ENCODE data around the gene DUOX1.
A peak's percentile ranks its signal among the peaks of the same experiment; 100 is the strongest.
"Not testable (repeated sequence)": the region's sequence is repeated elsewhere in the genome, so short reads cannot be mapped to it uniquely, and the experiment has no call there.

Gene DUOX1

DNA sequence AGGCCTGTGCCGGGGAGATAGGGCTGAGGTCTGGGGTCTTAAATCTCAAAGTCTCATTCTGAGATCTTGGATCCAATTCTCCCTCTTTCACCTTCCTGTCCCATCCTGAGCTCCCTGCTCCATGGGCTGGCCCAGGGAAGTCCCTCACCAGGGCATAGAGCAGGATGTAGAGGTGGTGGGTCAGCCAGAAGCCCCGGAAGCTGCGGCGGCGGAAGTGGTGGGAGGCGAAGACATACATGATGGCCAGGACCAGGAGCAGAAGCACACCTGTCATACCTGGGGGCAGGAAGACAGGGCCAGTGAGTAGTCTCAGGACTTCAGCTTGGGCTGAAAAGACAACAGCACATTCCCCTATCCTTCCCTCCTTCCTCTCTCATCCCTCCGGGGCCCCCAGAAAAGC, 32.3 kb upstream of the DUOX1 start:
- DNase-seq (ENCODE audit: low spot score), result no peak
- Mint-ChIP-seq H3K27ac (no peak overlapping the region), H3K4me3 (no peak overlapping the region), H3K4me1 (ENCODE audit: low read depth) (no peaks in the 10 kb centered on the region), H3K9me3 (no peaks in the 10 kb centered on the region), H3K27me3 (ENCODE audit: low read depth) (no peaks in the 10 kb centered on the region), H3K36me3 (ENCODE audit: low read depth) (no peaks in the 10 kb centered on the region)

DNA sequence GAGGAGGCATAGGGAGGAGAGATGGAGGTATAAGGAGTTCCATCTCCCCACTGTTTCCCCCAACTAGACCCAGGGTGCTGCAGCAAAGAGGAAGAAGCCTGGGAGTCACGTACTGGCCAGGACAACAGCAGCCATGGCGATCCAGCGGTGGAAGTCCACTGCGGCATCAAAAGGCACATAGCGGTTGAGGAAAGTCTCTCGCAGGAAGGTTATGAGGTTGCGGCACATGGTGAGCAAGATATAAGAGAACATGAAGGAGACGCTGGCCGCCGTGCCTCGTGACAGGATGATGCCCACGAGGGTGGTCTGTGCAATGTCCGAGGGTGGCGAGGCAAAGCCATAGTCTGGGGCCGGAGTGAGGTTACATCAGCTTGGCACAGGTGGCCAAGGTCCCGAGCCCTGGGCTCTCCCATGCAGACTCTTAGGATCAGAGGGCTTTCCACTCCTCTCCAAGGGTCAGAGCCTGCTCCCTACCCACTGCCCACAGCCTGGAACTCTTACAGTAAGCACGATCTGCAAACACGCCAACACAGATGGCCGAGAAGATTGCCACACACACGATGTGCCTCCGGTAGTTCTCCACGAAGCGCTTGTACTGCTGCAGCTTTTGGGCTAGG, 30.1 kb upstream of the DUOX1 start:
- no peak overlapping the region for H3K4me3 Mint-ChIP-seq
- DNase-seq (ENCODE audit: low spot score), result no peak
- no peak overlapping the region for H3K27ac Mint-ChIP-seq
- H3K36me3 Mint-ChIP-seq (ENCODE audit: low read depth), result no peaks in the 10 kb centered on the region
- H3K4me1 Mint-ChIP-seq (ENCODE audit: low read depth), result no peaks in the 10 kb centered on the region
- no peaks in the 10 kb centered on the region for H3K27me3 Mint-ChIP-seq (ENCODE audit: low read depth)
- no peaks in the 10 kb centered on the region for H3K9me3 Mint-ChIP-seq

DNA sequence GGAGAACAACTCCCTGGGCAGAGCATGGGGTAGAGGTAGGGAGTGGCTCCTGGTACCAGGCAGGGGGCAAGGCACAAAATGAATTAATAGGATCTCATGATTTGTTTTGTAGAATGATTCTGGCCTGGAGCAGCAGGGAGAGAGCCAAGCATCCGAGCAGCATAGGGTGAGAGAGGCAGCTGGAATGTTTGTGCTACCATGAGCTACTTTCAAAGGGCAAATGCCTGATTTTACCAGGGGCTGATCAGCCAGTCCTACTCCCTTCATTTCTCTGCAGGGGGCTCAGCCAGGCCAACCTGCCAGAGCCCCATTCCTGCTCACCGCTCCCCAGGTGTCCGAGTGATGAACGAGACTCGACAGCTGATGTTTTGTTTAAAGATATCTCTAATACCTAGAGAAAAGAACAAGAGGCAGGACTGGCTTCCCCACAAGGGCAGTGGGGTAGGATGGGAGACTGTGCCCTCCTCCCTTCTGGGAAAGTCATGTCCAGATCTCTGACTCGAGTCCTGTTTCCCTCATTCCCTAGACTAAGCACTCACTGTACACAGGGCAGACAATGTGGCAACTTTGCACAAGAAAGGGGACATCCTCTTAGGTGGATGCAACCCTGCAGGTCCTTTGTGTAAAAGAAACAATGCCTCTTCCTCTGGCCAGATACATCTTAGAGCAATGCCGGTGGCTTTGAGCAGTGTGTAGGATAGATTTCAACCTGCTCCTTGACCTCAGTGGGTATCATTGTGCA, 28.7 kb upstream of the DUOX1 start:
- Mint-ChIP-seq H3K36me3 (ENCODE audit: low read depth) (no peaks in the 10 kb centered on the region), H3K4me3 (no peak overlapping the region), H3K4me1 (ENCODE audit: low read depth) (no peaks in the 10 kb centered on the region), H3K27ac (no peak overlapping the region), H3K27me3 (ENCODE audit: low read depth) (peaks cover 5% of the 10 kb centered on the region), H3K9me3 (no peaks in the 10 kb centered on the region)
- no peak for DNase-seq (ENCODE audit: low spot score)

DNA sequence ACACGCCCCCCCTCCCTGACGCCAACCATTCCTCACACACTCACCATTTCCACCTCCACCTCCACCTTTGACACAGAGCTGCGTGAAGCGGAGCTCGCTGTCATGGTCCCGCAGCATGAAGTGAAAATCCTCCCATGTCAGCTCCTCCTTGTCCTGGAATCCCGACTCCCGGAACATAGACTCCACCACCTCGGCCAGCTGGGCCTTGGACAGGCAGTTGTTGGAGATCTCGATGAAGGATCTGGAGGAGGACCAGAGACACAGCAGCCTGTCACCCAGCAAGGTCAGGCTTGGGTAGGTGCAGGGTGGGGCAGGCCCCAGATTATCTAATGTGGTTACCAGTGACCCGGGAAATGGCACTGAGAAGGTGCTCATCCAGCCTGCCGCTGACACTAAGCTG, 28.0 kb upstream of the DUOX1 start:
- H3K4me3 Mint-ChIP-seq, result no peak overlapping the region
- H3K36me3 Mint-ChIP-seq (ENCODE audit: low read depth), result no peaks in the 10 kb centered on the region
- DNase-seq (ENCODE audit: low spot score), result no peak
- H3K9me3 Mint-ChIP-seq, result no peaks in the 10 kb centered on the region
- H3K27me3 Mint-ChIP-seq (ENCODE audit: low read depth), result peaks cover 5% of the 10 kb centered on the region
- H3K27ac Mint-ChIP-seq, result no peak overlapping the region
- no peaks in the 10 kb centered on the region for H3K4me1 Mint-ChIP-seq (ENCODE audit: low read depth)

DNA sequence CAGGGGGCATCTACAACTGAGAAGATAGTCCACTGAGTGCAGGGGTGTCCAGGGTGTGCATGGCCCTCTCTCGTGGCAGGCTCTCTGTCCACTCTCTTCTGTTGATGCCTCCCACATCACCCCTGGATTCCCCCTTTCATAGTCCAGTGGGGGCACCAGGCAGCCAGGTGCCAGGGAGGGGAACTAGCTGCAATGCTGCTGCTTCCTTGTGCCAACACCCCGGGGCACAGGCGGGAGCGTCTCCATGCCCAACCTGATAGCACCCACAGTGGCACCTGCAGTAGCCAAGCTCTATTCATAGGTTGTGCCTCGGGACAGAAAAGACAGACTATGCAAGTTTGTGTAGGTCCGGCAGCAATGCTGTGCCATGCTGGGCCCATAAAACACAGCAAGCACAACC, 27.6 kb upstream of the DUOX1 start:
- Mint-ChIP-seq H3K4me1 (ENCODE audit: low read depth) (no peaks in the 10 kb centered on the region), H3K4me3 (no peak overlapping the region), H3K36me3 (ENCODE audit: low read depth) (no peaks in the 10 kb centered on the region), H3K27ac (no peak overlapping the region), H3K27me3 (ENCODE audit: low read depth) (peaks cover 5% of the 10 kb centered on the region), H3K9me3 (no peaks in the 10 kb centered on the region)
- DNase-seq (ENCODE audit: low spot score), result no peak

- not testable (repeated sequence) for H3K27ac Mint-ChIP-seq; H3K27me3 Mint-ChIP-seq (ENCODE audit: low read depth); DNase-seq (ENCODE audit: low spot score); H3K9me3 Mint-ChIP-seq; H3K4me1 Mint-ChIP-seq (ENCODE audit: low read depth); H3K36me3 Mint-ChIP-seq (ENCODE audit: low read depth); H3K4me3 Mint-ChIP-seq
Measured at GRCh38 chr15:45104170-45104569, 25.6 kb upstream of the DUOX1 start.

DNA sequence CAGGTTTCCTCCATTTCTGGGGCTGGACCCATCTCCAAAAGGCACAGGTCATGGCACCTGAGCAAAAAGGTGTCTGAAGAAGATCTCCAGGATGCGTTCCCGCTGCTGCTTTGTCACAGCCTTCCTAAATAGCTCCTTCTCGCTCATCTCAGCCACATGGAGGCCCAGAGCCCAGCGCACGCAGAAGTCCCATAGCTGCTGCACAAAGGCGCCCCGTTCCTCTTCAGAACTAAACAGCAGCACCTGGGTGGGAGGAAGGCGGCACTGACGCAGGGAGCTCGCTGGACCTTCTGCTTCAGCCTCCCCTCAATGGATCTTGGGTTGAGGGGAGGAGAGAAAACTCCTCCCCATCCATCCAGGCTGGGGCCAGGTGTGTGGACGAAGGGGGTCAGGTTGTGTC, 24.2 kb upstream of the DUOX1 start:
- no peak for DNase-seq (ENCODE audit: low spot score)
- Mint-ChIP-seq H3K4me1 (ENCODE audit: low read depth) (no peaks in the 10 kb centered on the region), H3K9me3 (no peaks in the 10 kb centered on the region), H3K36me3 (ENCODE audit: low read depth) (no peaks in the 10 kb centered on the region), H3K27ac (no peak overlapping the region), H3K4me3 (no peak overlapping the region), H3K27me3 (ENCODE audit: low read depth) (peaks cover 22% of the 10 kb centered on the region)

- no peak overlapping the region for H3K27ac Mint-ChIP-seq
- no peaks in the 10 kb centered on the region for H3K36me3 Mint-ChIP-seq (ENCODE audit: low read depth)
- H3K27me3 Mint-ChIP-seq (ENCODE audit: low read depth), result peaks cover 24% of the 10 kb centered on the region
- H3K9me3 Mint-ChIP-seq, result no peaks in the 10 kb centered on the region
- no peak overlapping the region for H3K4me3 Mint-ChIP-seq
- DNase-seq (ENCODE audit: low spot score), result no peak
- H3K4me1 Mint-ChIP-seq (ENCODE audit: low read depth), result no peaks in the 10 kb centered on the region
Measured at GRCh38 chr15:45106002-45106790, 23.6 kb upstream of the DUOX1 start.

GRCh38 chr15:45107941-45108630, 21.7 kb upstream of the DUOX1 start:
- Mint-ChIP-seq H3K9me3 (no peaks in the 10 kb centered on the region), H3K4me1 (ENCODE audit: low read depth) (peaks cover 4% of the 10 kb centered on the region), H3K27me3 (ENCODE audit: low read depth) (peaks cover 38% of the 10 kb centered on the region), H3K27ac (no peak overlapping the region), H3K36me3 (ENCODE audit: low read depth) (peaks cover 3% of the 10 kb centered on the region), H3K4me3 (no peak overlapping the region)
- no peak for DNase-seq (ENCODE audit: low spot score)

GRCh38 chr15:45110256-45110820, 19.5 kb upstream of the DUOX1 start:
- Mint-ChIP-seq H3K9me3 (no peaks in the 10 kb centered on the region), H3K36me3 (ENCODE audit: low read depth) (peaks cover 3% of the 10 kb centered on the region), H3K27me3 (ENCODE audit: low read depth) (peaks cover 56% of the 10 kb centered on the region), H3K27ac (no peak overlapping the region), H3K4me3 (no peak overlapping the region), H3K4me1 (ENCODE audit: low read depth) (peaks cover 4% of the 10 kb centered on the region)
- DNase-seq (ENCODE audit: low spot score), result no peak

GRCh38 chr15:45111390-45112142, 18.2 kb upstream of the DUOX1 start:
- H3K4me1 Mint-ChIP-seq (ENCODE audit: low read depth), result peaks cover 4% of the 10 kb centered on the region
- H3K4me3 Mint-ChIP-seq, result peak overlapping the region; percentile 44
- DNase-seq (ENCODE audit: low spot score), result no peak
- no peaks in the 10 kb centered on the region for H3K9me3 Mint-ChIP-seq
- no peak overlapping the region for H3K27ac Mint-ChIP-seq
- H3K36me3 Mint-ChIP-seq (ENCODE audit: low read depth), result peaks cover 3% of the 10 kb centered on the region
- peaks cover 68% of the 10 kb centered on the region for H3K27me3 Mint-ChIP-seq (ENCODE audit: low read depth)

DNA sequence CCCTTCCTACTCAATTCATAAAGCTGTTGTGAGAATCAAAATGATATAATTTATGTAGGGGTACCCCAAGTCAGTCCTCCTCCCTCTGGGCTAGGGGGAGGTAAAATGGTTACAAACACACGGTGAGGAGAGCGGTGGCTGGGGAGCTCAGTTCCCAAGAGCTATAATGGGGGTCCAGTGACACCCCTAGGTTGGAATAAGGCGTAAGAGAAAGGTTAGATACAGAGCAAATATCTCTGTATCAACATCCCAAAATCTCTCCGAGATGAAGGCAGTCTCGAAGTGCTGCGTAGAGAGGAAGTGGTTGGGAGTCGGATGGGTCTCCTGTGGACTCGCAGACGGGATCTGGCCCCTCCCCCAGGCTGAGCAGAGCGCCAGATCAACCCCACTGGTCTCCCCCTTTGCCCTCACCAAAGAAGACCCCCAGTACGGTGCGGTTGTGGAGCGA, 17.6 kb upstream of the DUOX1 start:
- peaks cover 4% of the 10 kb centered on the region for H3K4me1 Mint-ChIP-seq (ENCODE audit: low read depth)
- peaks cover 3% of the 10 kb centered on the region for H3K36me3 Mint-ChIP-seq (ENCODE audit: low read depth)
- DNase-seq (ENCODE audit: low spot score), result no peak
- no peak overlapping the region for H3K27ac Mint-ChIP-seq
- no peaks in the 10 kb centered on the region for H3K9me3 Mint-ChIP-seq
- H3K27me3 Mint-ChIP-seq (ENCODE audit: low read depth), result peaks cover 72% of the 10 kb centered on the region
- peak overlapping the region; percentile 44 for H3K4me3 Mint-ChIP-seq

All from T-helper 2 cell treated with Interferon-gamma antibody and Interleukin-4, amounts not matched to agents 5 μg/mL and 100 μg/mL, for 36 hours (primary cell).